ENCODE data around the gene SIPA1L2.

The SIPA1L2 gene

DNA sequence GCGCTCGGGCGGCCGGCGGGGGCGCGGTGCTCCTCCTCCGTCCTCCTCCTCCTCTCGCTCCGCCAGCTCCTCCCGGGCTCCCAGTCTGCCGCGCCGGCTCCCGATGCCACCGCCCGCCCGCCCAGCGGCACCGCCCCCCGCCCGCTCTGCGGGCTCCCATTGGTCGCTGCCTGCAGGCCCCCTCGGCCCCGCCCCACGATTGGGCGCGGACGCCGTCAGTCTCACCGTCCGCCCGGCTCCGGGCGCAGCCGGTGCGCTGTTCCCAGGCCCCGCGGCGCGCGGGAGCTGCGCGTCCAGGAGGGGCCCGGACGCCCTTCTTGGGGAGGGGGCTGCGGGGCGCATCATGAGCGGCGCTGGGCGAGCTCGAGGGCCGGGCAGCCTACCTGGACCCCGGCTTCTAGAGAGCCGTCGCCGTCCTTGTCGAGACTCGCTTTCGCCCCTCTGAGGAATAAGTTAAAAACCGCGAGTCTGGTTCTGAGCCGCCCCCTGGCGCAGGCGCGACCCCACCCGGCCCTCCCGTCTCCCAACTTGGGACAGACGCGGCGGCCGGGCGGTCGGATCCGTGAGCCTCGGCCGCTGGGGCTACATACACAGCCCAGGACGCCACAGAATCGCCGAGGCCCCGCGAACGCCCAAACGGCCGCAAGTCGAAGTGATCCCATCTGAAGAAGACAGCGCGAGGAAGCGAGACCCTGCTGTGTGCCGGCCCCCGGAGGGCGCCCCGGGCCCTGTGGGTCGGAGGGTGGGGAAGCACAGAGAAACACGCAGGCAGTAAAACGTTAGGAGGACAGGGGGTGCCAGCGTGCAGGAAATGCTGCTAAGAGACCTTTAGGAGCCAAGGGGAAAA lies at the start of gene SIPA1L2:
SIPA1L2 (minus strand) TSS at position 87 of the 847 bp plus-strand sequence. CDS start 114,794 bp downstream, outside the sequence.
- peak; percentile 91 to 94 for DNase-seq

DNA sequence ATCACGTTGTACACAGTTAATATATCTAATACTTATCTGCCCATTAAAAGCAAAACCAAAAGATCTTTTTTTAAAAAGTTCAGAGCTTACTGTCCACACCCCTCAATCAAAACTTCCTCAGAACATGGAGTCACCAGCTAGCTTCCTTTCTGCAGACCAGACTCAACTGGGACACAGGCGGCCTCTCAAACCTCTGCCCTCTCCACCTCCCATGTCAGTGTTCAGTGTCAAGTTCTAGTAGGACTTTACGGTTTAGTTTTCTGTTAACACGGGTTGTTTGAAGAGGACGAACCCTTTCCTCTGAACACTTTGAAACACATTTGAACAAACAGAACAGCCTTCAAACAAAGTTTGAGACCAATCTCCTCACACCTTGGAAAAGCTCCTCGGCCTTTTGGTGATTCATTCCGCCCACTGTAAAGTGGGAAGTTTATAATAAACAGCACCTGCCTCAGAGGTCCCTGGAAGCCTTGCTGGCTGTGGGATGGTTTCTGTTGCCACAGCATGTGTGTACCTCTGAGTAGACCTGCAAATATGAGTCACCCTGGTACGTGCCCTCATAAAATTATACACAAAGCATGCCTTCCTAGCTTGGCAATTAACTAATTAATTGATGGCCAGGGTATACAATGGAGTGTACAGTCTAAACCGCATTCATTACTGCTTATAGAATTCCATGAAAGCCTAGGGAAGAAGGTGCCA lies 48.4 kb upstream of the SIPA1L2 start:
- DNase-seq = no peak

DNA sequence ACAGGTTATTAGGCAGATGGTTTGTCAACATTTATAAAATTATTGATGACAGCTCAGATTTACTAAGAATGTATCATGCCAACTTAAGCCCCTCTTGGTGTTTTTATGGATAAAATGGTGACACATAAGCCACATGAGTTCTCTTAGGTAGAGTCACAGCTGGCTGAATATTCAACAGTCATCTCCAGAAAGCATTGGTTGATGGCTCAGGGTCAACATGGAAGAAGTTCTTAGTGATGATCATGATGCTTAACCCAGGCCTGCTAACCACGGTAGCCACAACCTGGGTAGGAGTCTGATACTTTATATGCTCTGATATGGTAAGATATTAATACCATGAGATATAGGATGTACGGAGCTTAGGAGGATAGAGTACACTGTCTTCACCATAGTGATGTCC lies 46.4 kb upstream of the SIPA1L2 start:
- no peak for DNase-seq

GRCh38 chr1:232675898-232676297 lies 46.0 kb upstream of the SIPA1L2 start:
- DNase-seq = no peak

- no peak for DNase-seq
These were observed 45.3 kb upstream of the SIPA1L2 start for GRCh38 chr1:232675260-232675659.

DNA sequence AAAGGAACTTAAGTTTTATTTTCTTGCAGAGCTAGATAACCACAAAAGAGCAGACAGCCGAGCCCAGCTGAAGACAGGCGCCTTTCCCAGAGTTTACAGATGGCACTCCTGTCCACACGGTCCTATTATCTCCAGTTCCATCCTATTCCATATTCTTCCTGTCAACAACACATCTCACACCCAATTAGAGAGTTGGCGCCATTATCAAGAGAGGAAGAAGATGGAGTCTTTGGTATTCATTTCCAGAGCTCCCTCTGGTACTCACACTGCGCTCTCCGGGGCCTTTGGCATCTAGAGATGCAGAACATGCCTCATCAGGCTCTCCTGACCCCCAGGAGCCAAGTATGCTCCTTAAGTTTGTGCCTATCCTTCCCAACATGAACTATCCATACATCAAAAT lies 43.3 kb upstream of the SIPA1L2 start:
- no peak for DNase-seq

GRCh38 chr1:232669981-232670747 lies 40.2 kb upstream of the SIPA1L2 start:
- no peak for DNase-seq

DNA sequence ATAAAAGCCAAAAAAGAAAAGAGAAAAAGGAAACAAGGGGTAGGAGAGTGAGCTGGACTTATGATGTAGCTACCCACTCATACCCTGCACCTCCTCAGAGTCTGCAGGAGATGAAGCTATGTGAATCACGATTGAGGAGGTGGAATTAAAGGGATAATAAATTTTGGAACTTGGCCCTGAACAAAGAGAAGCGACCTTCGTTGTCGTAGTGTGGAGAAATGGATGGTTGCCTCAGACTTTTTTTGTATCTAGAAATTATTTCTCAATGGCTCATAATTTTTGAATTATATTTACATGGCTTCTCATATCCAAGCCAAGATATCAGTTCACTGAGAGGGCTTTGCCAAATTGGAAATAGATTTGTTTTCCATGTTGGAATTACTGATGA lies 37.8 kb upstream of the SIPA1L2 start:
- DNase-seq = no peak

GRCh38 chr1:232667094-232667777 lies 37.3 kb upstream of the SIPA1L2 start:
- DNase-seq = no peak

- DNase-seq = no peak
These were observed 35.2 kb upstream of the SIPA1L2 start for GRCh38 chr1:232664844-232665777.

- no peak for DNase-seq
These were observed 33.0 kb upstream of the SIPA1L2 start for GRCh38 chr1:232662910-232663309.

- no peak for DNase-seq
These were observed 28.5 kb upstream of the SIPA1L2 start for GRCh38 chr1:232658386-232658785.

DNA sequence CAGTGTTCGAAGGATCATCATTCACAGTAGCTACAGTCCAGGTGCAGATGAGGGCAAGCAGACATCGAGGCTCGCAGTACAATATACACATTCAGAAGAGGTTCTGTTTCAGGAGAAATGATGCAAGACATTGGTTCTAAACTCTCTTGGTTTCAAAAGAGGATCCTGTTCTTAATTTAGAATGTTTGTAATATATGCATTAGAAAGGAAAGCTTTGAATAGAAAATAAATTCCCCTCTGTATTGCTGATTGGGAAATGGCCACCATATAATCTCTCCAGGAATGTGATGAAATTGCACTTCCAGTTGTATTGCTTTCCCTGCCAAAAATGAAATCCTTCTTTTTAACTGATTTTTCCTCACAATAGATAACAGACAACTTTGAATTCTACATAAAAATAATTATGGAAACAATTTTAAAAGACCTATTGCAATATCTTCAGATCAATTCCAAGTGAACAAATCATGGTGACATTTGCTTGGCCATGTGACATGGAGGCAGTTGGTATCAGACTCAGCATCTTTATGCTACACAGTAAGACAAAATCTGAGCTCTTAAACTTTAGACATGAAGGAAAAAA lies 27.6 kb upstream of the SIPA1L2 start:
- no peak for DNase-seq

DNA sequence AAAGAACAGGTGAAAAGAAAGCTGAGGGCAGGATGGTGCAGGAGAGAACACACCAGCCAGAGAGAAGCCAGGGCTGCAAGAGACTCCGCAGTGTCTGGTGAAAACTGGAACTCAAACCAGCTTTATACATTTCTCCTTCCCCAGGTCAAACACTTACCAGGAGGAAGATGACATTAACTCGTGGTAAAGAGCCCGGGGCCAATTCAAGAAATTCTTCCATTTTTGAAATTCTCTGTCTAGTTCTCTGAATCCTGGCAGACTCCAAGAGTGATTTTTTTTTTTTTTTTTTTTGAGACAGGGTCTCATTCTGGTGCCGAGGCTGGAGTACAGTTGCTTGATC lies 25.8 kb upstream of the SIPA1L2 start:
- DNase-seq = no peak

GRCh38 chr1:232655028-232655745 lies 25.3 kb upstream of the SIPA1L2 start:
- DNase-seq = no peak

DNA sequence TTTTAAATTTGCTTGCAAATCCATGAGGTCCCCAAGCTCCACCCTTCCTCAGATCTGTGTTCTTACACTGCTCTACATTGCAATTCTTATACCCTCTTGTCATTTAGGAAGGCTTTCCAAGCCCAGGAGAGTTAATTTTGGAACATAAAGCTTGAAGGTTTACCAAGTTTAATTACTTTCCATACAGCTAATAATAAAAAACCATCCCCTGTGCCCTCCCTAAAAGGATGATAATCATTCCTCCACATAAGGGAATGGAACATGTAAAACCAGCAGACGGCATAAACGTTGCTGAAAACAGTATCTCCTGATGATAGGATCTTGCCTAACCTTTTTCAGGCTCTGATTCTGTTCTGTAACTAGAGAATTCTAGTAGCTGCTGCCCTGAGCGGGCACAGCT lies 23.9 kb upstream of the SIPA1L2 start:
- DNase-seq = no peak

DNA sequence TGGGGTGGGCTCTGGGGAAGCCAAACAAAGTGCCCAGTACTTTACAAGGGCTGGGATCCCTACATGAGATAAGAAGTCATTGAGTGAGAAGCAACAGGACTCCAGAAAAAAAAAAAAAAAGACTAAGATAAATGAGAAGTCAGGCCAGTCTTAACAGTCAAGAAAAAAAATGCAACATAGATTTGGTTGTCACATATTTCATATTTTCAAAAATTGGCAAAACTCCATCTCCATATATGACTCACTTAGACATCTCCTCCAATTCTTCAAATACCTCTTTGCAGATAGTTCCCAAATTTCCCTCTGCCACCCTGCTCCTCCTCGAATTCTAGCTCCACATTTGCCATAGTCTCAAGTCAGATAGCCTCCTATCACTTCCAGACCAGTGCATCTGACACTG lies 20.9 kb upstream of the SIPA1L2 start:
- DNase-seq = no peak

DNA sequence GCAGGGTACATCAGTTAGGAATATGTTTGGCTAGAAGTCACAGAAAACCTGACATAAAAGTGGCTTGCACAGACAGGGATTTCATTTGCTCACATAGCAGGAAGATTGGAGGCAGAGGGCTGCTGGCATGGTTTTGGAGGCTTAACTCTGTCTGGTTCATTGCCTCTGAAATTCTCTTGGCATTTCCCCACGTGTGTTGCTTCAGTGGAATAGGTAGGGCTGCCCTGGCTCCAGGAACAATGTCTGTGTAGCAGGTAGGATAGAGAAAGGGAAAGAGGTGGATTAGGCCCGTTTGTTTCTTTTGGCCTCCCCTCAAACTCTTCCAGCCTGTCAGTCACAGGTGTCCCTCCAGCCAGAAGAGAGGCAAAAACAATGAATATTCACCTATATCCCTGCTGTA lies 20.5 kb upstream of the SIPA1L2 start:
- no peak for DNase-seq

- no peak for DNase-seq
These were observed 18.4 kb upstream of the SIPA1L2 start for GRCh38 chr1:232648316-232648715.

- no peak for DNase-seq
These were observed 14.3 kb upstream of the SIPA1L2 start for GRCh38 chr1:232644209-232644608.

GRCh38 chr1:232643251-232643650 lies 13.3 kb upstream of the SIPA1L2 start:
- DNase-seq = no peak

Data from activated T-cell treated with anti-CD3 and anti-CD28 coated beads, Interleukin-2, amount 50 U/mL, for 48 hours (primary cell).